ENCODE results near the gene CASP4. TPM values are rescaled to one million over a fixed set of nuclear protein-coding genes. Genes with fewer than 3 reads are reported as not detected.

The CASP4 gene
- total RNA-seq, 1 experiment from 2014 or later: 21.1 TPM

DNA sequence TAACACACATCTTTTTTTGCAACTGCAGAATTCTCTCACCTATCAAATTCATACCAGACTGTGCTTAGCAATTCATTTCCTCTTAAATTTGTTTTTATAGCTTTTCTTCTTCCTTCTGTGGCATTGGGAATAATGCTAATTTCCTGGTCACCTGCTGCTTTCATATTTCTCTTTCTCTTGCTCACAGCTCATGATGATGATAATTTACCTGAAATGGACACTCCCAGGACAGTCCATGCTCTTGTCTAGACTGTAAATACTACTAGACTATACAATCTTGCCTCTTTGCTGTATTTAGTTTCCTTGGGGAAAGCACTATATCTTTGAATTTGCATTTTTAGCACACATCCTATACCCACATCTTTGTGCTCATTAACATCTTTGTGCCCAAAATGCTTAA, 39.1 kb upstream of the CASP4 start:
- Histone ChIP-seq H3K4me2 (ENCODE audit: low read length) (no peak overlapping the region), H3K27me3 (ENCODE audit: insufficient read depth, low read length) (no peaks in the 10 kb centered on the region), H3K4me1 (ENCODE audit: control insufficient read depth in 1 of 2, insufficient read depth in 2 of 2, low read length in 2 of 2) (no peaks in the 10 kb centered on the region), H3K9me3 (ENCODE audit: control insufficient read depth in 1 of 2, insufficient read depth in 1 of 2, low read depth in 1 of 2, low read length in 2 of 2) (no peaks in the 10 kb centered on the region), H3K9ac (ENCODE audit: low read length) (no peak overlapping the region), H3K9me2 (ENCODE audit: insufficient read depth) (no peaks in the 10 kb centered on the region), H3K4me3 (replicated peaks in 1 of 2; ENCODE audit: low read depth in 1 of 2, low read length in 2 of 2) (no peak overlapping the region), H3K79me2 (ENCODE audit: insufficient read depth, low read length) (no peaks in the 10 kb centered on the region), H3K27ac (ENCODE audit: low read depth, low read length) (no peak overlapping the region), H2AFZ (ENCODE audit: low read depth, low read length, poor library complexity, severe bottlenecking) (no peak overlapping the region), H3K36me3 (ENCODE audit: control insufficient read depth in 1 of 2, insufficient read depth in 2 of 2, low read length in 2 of 2) (no peaks in the 10 kb centered on the region), H4K20me1 (ENCODE audit: insufficient read depth) (no peaks in the 10 kb centered on the region)
- ChIA-PET CTCF (no interaction called here), RAD21 (ENCODE audit: low non-redundant PET in 1 of 2, low total read pairs in 2 of 2, uncharacterized antibody in 2 of 2, unreplicated experiment in 2 of 2) (no interaction called here), POLR2A (no interaction called here)
- ATAC-seq (no peak), DNase-seq (ENCODE audit: low read depth, low spot score) (no peak)
- intact Hi-C loops (cut with micrococcal nuclease): no loop called here
- no TSS peak for BruUV-seq (replicated peaks)
- no peak for TF ChIP-seq SRF (IDR thresholded peaks at IDR 0.05; ENCODE audit: low read depth)
- TF ChIP-seq EGR1 (IDR thresholded peaks at IDR 0.05; ENCODE audit: low read depth): no peak
- no peak for TF ChIP-seq YY1 (IDR thresholded peaks at IDR 0.05; ENCODE audit: extremely low read depth, insufficient replicate concordance, low read depth, low read length)
- TF ChIP-seq ZBTB33 (IDR thresholded peaks at IDR 0.05; ENCODE audit: extremely low read depth, insufficient replicate concordance, low read length): no peak
- TF ChIP-seq POLR2A (IDR thresholded peaks at IDR 0.05; ENCODE audit: borderline replicate concordance, extremely low read depth, insufficient read depth, insufficient read length): no peak
- no peak for TF ChIP-seq ELF1 (IDR thresholded peaks at IDR 0.05; ENCODE audit: borderline replicate concordance, low read depth)
- no peak for TF ChIP-seq SIN3A (IDR thresholded peaks at IDR 0.05; ENCODE audit: low read depth)

DNA sequence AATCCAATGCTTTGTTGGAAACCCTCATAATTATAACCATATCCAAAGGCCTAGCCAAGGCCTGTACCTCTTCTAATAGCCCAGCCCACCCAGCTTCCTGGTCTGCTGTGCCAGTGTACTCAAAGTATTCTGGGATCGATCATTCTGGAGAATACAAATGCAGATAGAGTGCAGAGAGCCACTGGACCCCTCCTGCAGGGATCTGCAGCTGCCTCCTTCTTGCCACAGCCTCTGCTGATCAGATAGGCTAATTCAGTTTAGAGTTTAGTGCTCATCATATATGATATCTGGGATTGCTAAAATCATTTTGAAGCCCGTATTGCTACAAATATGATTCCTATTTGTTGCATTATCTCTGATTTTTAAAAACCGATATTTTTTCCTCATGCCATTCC, 37.1 kb upstream of the CASP4 start:
- POLR2A ChIA-PET: no interaction called here
- RAD21 ChIA-PET (ENCODE audit: low non-redundant PET in 1 of 2, low total read pairs in 2 of 2, uncharacterized antibody in 2 of 2, unreplicated experiment in 2 of 2): no interaction called here
- no peaks in the 10 kb centered on the region for H3K36me3 ChIP-seq (ENCODE audit: control insufficient read depth in 1 of 2, insufficient read depth in 2 of 2, low read length in 2 of 2)
- DNase-seq (ENCODE audit: low read depth, low spot score) (no peak), ATAC-seq (no peak)
- intact Hi-C loops (cut with micrococcal nuclease): no loop called here
- no peak overlapping the region for H3K27ac ChIP-seq (ENCODE audit: low read depth, low read length)
- H3K4me2 ChIP-seq (ENCODE audit: low read length): no peak overlapping the region
- no peaks in the 10 kb centered on the region for H3K9me2 ChIP-seq (ENCODE audit: insufficient read depth)
- H3K27me3 ChIP-seq (ENCODE audit: insufficient read depth, low read length): no peaks in the 10 kb centered on the region
- H3K79me2 ChIP-seq (ENCODE audit: insufficient read depth, low read length): no peaks in the 10 kb centered on the region
- no peaks in the 10 kb centered on the region for H4K20me1 ChIP-seq (ENCODE audit: insufficient read depth)
- H3K4me3 ChIP-seq (replicated peaks in 1 of 2; ENCODE audit: low read depth in 1 of 2, low read length in 2 of 2): no peak overlapping the region
- no peak overlapping the region for H3K9ac ChIP-seq (ENCODE audit: low read length)
- CTCF ChIA-PET: no interaction called here
- H3K9me3 ChIP-seq (ENCODE audit: control insufficient read depth in 1 of 2, insufficient read depth in 1 of 2, low read depth in 1 of 2, low read length in 2 of 2): no peaks in the 10 kb centered on the region
- peaks cover 0 to 3% of the 10 kb centered on the region in 2 experiments; a peak in 1 of 4 replicates for H3K4me1 ChIP-seq (ENCODE audit: control insufficient read depth in 1 of 2, insufficient read depth in 2 of 2, low read length in 2 of 2)
- no TSS peak for BruUV-seq (replicated peaks)
- H2AFZ ChIP-seq (ENCODE audit: low read depth, low read length, poor library complexity, severe bottlenecking): no peak overlapping the region
- no peak for TF ChIP-seq CBX3 (IDR thresholded peaks at IDR 0.05; ENCODE audit: low read depth)
- TF ChIP-seq SP1 (IDR thresholded peaks at IDR 0.05; ENCODE audit: low read depth): no peak
- TF ChIP-seq ELF1 (IDR thresholded peaks at IDR 0.05; ENCODE audit: borderline replicate concordance, low read depth): no peak
- TF ChIP-seq ZBTB33 (IDR thresholded peaks at IDR 0.05; ENCODE audit: extremely low read depth, insufficient replicate concordance, low read length): no peak
- no peak for TF ChIP-seq YY1 (IDR thresholded peaks at IDR 0.05; ENCODE audit: extremely low read depth, insufficient replicate concordance, low read depth, low read length)
- TF ChIP-seq REST (IDR thresholded peaks at IDR 0.05; ENCODE audit: low read depth): no peak
- TF ChIP-seq CEBPB (IDR thresholded peaks at IDR 0.05; ENCODE audit: low read depth): no peak
- no peak for TF ChIP-seq TCF7L2 (IDR thresholded peaks at IDR 0.05; ENCODE audit: borderline replicate concordance, extremely low read depth, insufficient read depth, insufficient read length)
- no peak for TF ChIP-seq RAD21 (IDR thresholded peaks at IDR 0.05; ENCODE audit: low read depth)
- no peak for TF ChIP-seq FOSL1 (IDR thresholded peaks at IDR 0.05; ENCODE audit: low read depth)
